MM.1S (cell line): ENCODE measurements around the gene GLT8D2.

ENCODE experiments used
- DNase-seq: peaks from one replicate; pipeline ENCODE4 v3.0.0-alpha.2; 2015
- H2AFZ ChIP-seq: fragments of 300-600 bp; sonication (generic); 2 replicates; pipeline ENCODE4 v1.6.0; 2016; ENCODE audit warnings: antibody characterized with exemption, low read length
- H3F3A ChIP-seq: fragments of 300-600 bp; sonication (generic); 2 replicates; pipeline ENCODE4 v1.6.1; 2016; ENCODE audit warnings: mild to moderate bottlenecking, antibody characterized with exemption, low read length, moderate library complexity, mixed read lengths; ENCODE audit not compliant: insufficient read depth
- H3K27ac ChIP-seq: fragments of 300-600 bp; sonication (generic); 2 replicates; pipeline ENCODE4 v1.5.1; 2016; ENCODE audit warnings: mild to moderate bottlenecking, low read length
- H3K27me3 ChIP-seq: fragments of 300-600 bp; sonication (generic); replicated peaks from 2 replicates; pipeline ENCODE4 v1.6.0; 2016; ENCODE audit warnings: low read length; ENCODE audit not compliant: insufficient read depth
- H3K36me3 ChIP-seq: fragments of 300-600 bp; sonication (generic); replicated peaks from 2 replicates; pipeline ENCODE4 v1.6.1; 2016; ENCODE audit warnings: mild to moderate bottlenecking, low read length, mixed read lengths; ENCODE audit not compliant: insufficient read depth
- H3K4me1 ChIP-seq: fragments of 300-600 bp; sonication (generic); 2 replicates; pipeline ENCODE4 v1.6.1; 2016; ENCODE audit warnings: low read length, mixed read lengths
- H3K4me2 ChIP-seq: fragments of 300-600 bp; sonication (generic); 2 replicates; pipeline ENCODE4 v1.6.0; 2016; ENCODE audit warnings: low read depth, low read length
- H3K4me3 ChIP-seq: fragments of 300-600 bp; sonication (generic); 2 replicates; pipeline ENCODE4 v1.5.1; 2016; ENCODE audit warnings: low read length, mixed read lengths
- H3K79me2 ChIP-seq: fragments of 300-600 bp; sonication (generic); 2 replicates; pipeline ENCODE4 v1.6.1; 2016; ENCODE audit warnings: mixed run types, low read length, mixed read lengths
- H3K9ac ChIP-seq: fragments of 300-600 bp; sonication (generic); 2 replicates; pipeline ENCODE4 v1.6.1; 2016; ENCODE audit warnings: low read length, mixed read lengths
- H3K9me2 ChIP-seq: fragments of 300-600 bp; sonication (generic); replicated peaks from 2 replicates; pipeline ENCODE4 v1.6.1; 2016; ENCODE audit warnings: mild to moderate bottlenecking, low read length, mixed read lengths; ENCODE audit not compliant: insufficient read depth
- H3K9me3 ChIP-seq: fragments of 300-600 bp; sonication (generic); replicated peaks from 2 replicates; pipeline ENCODE4 v1.6.1; 2016; ENCODE audit warnings: mild to moderate bottlenecking, low read length, mixed read lengths; ENCODE audit not compliant: insufficient read depth
- H4K20me1 ChIP-seq: fragments of 300-600 bp; sonication (generic); 2 replicates; pipeline ENCODE4 v1.6.1; 2016; ENCODE audit warnings: mild to moderate bottlenecking, low read length, moderate library complexity, mixed read lengths; ENCODE audit not compliant: insufficient read depth
- EZH2 ChIP-seq: fragments of 300-600 bp; sonication (generic); optimal IDR thresholded peaks from 2 replicates; pipeline ENCODE3; 2017; ENCODE audit warnings: low read depth, mild to moderate bottlenecking, antibody characterized with exemption, low read length, mixed read lengths
- EZH2phosphoT487 ChIP-seq: fragments of 300-600 bp; sonication (generic); IDR thresholded peaks from 2 replicates; pipeline ENCODE4 v1.6.1; 2018; ENCODE audit warnings: antibody characterized with exemption, low read length
- TF ChIP-seq, protein P1 (sequence below): fragments of 300-600 bp; sonication (generic); IDR thresholded peaks from 2 replicates; pipeline ENCODE4 v1.5.1; 2016; ENCODE audit warnings: antibody characterized with exemption, low read length, mixed read lengths

Gene GLT8D2

DNA sequence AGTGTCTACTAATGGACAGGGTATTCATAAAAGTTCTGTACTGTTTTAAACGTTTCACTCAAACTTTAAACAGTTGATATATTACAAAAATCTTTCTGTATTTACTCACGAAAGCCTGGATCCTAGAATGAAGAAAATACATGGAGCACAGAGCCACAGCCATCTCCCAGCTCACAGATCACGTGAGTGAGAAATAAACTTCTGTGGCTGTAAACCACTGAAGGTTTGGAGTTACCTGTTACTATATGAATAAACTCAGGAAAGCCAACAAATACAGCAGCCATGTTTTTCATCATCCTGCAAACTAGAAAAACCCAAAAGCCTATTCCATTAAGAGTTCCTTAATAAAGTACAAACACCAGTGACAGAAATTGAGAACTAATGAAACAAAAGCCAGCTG, 85.2 kb downstream of the GLT8D2 start:
- Histone ChIP-seq H3K4me2 (peak overlapping the region; percentile 89), H3K4me3 (peak overlapping the region; percentile 98), H3K9ac (peak overlapping the region; percentile 95), H3K27me3 (no peaks in the 10 kb centered on the region), H3K9me3 (no peaks in the 10 kb centered on the region), H4K20me1 (no peaks in the 10 kb centered on the region), H3K79me2 (peaks cover 62% of the 10 kb centered on the region), H3K36me3 (peaks cover 6% of the 10 kb centered on the region; the same call in 1 of the 2 replicates), H3K9me2 (no peaks in the 10 kb centered on the region), H2AFZ (peak overlapping the region; percentile 93), H3K27ac (no peak overlapping the region), H3K4me1 (peaks cover 17% of the 10 kb centered on the region), H3F3A (peaks cover 4% of the 10 kb centered on the region)
- no peak for TF ChIP-seq EZH2phosphoT487
- TF ChIP-seq, protein P1, sequence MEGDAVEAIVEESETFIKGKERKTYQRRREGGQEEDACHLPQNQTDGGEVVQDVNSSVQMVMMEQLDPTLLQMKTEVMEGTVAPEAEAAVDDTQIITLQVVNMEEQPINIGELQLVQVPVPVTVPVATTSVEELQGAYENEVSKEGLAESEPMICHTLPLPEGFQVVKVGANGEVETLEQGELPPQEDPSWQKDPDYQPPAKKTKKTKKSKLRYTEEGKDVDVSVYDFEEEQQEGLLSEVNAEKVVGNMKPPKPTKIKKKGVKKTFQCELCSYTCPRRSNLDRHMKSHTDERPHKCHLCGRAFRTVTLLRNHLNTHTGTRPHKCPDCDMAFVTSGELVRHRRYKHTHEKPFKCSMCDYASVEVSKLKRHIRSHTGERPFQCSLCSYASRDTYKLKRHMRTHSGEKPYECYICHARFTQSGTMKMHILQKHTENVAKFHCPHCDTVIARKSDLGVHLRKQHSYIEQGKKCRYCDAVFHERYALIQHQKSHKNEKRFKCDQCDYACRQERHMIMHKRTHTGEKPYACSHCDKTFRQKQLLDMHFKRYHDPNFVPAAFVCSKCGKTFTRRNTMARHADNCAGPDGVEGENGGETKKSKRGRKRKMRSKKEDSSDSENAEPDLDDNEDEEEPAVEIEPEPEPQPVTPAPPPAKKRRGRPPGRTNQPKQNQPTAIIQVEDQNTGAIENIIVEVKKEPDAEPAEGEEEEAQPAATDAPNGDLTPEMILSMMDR = no peak
- no peak for TF ChIP-seq EZH2
- DNase-seq = no peak

DNA sequence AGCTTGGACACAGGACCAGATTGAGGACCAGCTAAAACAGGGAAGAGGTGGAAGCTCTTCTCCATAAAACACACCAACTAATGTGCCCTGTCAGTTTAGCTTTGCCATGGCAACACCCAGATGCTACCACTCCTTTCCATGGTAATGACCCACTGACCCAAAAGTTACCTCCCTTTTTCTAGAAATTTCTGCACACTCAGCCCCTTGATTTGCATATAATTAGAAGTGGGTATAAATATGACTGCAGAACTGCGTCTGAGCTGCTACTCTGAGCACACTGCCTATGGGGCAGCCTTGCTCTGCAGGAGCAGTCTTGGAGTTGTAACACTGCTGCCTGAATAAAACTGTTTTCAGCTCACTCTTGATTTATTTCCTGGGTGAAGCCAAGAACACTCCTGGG, 87.5 kb downstream of the GLT8D2 start:
- Histone ChIP-seq H3K27ac (no peak overlapping the region), H3K4me2 (no peak overlapping the region), H3K36me3 (no peaks in the 10 kb centered on the region), H4K20me1 (no peaks in the 10 kb centered on the region), H3F3A (peaks cover 9% of the 10 kb centered on the region), H3K4me1 (peaks cover 13% of the 10 kb centered on the region), H2AFZ (no peak overlapping the region), H3K9ac (no peak overlapping the region), H3K9me2 (no peaks in the 10 kb centered on the region), H3K79me2 (peaks cover 39% of the 10 kb centered on the region), H3K9me3 (no peaks in the 10 kb centered on the region), H3K27me3 (no peaks in the 10 kb centered on the region), H3K4me3 (no peak overlapping the region)
- no peak for DNase-seq
- TF ChIP-seq, protein P1 = no peak
- TF ChIP-seq EZH2 (no peak), EZH2phosphoT487 (no peak)

DNA sequence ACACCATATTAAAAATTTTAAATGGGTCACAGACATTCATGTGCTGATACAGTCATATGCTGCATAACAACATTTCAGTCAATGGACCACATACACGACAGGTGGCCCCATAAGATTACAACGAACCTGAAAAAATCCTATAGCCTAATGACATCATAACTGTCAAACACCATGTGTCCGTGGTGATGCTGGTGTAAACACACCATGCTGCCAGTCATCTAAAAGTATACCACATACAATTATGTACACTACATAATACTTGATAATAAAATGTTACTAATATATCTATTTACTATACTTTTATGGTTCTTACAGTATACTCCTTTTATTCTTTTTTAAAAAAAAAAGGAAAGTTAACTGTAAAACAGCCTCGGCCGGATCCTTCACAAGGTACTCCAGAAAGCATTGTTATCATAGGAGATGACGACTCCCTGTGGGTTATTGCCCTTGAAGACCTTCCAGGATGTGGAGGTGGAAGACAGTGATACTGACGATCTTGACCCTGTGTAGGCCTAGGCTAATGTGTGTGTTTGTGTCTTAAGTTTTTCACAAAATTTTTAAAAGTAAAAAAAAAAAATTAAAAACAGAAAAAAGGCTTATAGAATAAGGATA, 89.3 kb downstream of the GLT8D2 start:
- no peak overlapping the region for H3K4me2 ChIP-seq
- TF ChIP-seq EZH2phosphoT487 = no peak
- TF ChIP-seq, protein P1 = no peak
- TF ChIP-seq EZH2 = no peak
- H3K27me3 ChIP-seq = no peaks in the 10 kb centered on the region
- H3K9me3 ChIP-seq = no peaks in the 10 kb centered on the region
- H3K9ac ChIP-seq = no peak overlapping the region
- no peak overlapping the region for H3K27ac ChIP-seq
- H3K79me2 ChIP-seq = peaks cover 31% of the 10 kb centered on the region
- peaks cover 21% of the 10 kb centered on the region for H3F3A ChIP-seq
- H3K4me1 ChIP-seq = peaks cover 10% of the 10 kb centered on the region
- no peak for DNase-seq
- H4K20me1 ChIP-seq = no peaks in the 10 kb centered on the region
- no peaks in the 10 kb centered on the region for H3K9me2 ChIP-seq
- H3K4me3 ChIP-seq = no peak overlapping the region
- H2AFZ ChIP-seq = no peak overlapping the region
- no peaks in the 10 kb centered on the region for H3K36me3 ChIP-seq
